ENCODE data around the gene SIGLEC15. TPM values are rescaled to one million over a fixed set of nuclear protein-coding genes. Genes with fewer than 3 reads are reported as not detected.
"Not testable (repeated sequence)": the region's sequence is repeated elsewhere in the genome, so short reads cannot be mapped to it uniquely, and the experiment has no call there.

Gene SIGLEC15
- total RNA-seq, 1 donor from 2014 or later = 0.32 TPM

DNA sequence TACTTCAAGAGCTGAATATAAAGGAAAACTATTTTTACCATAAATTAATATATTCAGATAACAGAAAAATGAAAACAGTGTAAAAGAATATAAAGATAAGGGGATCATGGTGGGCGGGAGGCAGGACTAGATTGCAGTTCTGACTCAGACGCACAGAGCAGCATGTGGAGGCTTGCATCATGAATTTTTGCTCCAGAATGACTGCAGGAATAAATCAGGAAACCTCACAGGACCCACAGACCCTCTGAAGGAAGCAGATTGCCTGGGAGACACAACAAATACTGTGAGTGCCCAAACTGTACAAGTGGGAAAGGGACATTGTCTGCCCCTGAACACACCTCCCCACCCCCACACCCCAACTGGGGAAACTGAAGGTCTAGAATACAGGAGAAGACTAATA is 19.2 kb upstream of the SIGLEC15 start:
- H3K4me1 ChIP-seq = no peaks in the 10 kb centered on the region
- no peaks in the 10 kb centered on the region for H3K9me3 ChIP-seq
- ATAC-seq = no peak
- intact Hi-C loops (cut with DNase I) = no loop called here
- no peak overlapping the region for H3K4me3 ChIP-seq
- no peaks in the 10 kb centered on the region for H3K27me3 ChIP-seq
- no peak overlapping the region for H3K27ac ChIP-seq
- H3K36me3 ChIP-seq = no peaks in the 10 kb centered on the region
- DNase-seq = no peak
- TF ChIP-seq, protein P1, sequence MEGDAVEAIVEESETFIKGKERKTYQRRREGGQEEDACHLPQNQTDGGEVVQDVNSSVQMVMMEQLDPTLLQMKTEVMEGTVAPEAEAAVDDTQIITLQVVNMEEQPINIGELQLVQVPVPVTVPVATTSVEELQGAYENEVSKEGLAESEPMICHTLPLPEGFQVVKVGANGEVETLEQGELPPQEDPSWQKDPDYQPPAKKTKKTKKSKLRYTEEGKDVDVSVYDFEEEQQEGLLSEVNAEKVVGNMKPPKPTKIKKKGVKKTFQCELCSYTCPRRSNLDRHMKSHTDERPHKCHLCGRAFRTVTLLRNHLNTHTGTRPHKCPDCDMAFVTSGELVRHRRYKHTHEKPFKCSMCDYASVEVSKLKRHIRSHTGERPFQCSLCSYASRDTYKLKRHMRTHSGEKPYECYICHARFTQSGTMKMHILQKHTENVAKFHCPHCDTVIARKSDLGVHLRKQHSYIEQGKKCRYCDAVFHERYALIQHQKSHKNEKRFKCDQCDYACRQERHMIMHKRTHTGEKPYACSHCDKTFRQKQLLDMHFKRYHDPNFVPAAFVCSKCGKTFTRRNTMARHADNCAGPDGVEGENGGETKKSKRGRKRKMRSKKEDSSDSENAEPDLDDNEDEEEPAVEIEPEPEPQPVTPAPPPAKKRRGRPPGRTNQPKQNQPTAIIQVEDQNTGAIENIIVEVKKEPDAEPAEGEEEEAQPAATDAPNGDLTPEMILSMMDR (IDR thresholded peaks at IDR 0.05) = no peak

DNA sequence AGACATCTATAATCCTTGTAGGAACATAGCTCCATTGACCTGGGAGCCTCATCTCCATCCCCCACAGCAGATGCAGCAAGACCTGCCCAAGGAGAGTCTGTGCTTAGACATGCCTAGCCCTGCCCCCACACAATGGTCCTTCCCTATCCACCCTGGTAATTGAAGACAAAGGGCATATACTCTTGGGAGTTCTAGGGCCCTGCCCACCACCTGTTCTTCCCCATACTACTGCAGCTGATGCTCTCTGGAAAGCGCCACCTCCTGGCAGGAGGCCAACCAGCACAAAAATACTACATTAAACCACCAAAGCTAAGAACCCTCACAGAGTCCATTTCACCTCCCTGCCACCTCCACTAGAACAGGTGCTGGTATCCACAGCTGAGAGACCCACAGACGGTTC is 18.3 kb upstream of the SIGLEC15 start:
- H3K4me3 ChIP-seq; H3K27ac ChIP-seq; ATAC-seq; H3K36me3 ChIP-seq; H3K9me3 ChIP-seq; intact Hi-C loops (cut with DNase I); H3K4me1 ChIP-seq; H3K27me3 ChIP-seq; DNase-seq: not testable (repeated sequence)
- TF ChIP-seq, protein P1 (IDR thresholded peaks at IDR 0.05) = peak; percentile 21

DNA sequence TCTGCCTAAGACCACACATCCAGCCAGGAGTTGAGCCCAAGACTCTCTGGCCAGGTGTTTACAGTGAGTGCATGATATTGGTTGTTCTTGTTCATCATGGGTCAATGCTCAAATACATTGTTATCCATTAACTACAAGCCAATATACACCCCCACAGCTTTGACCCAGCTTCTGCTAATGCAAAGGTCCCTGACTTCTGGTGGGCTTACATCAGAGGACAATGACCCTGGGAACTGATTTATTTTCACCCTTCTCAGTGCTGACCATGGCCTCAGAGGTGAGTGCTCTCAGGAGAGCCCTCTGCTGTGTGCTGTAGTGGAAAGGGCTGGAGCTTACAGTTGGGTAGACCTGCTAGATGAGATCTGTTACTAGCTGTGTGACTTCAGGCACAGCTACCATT is 10.7 kb upstream of the SIGLEC15 start:
- H3K4me1 ChIP-seq; H3K4me3 ChIP-seq; intact Hi-C loops (cut with DNase I); H3K27ac ChIP-seq; ATAC-seq; H3K9me3 ChIP-seq; H3K36me3 ChIP-seq; H3K27me3 ChIP-seq; DNase-seq: not testable (repeated sequence)

DNA sequence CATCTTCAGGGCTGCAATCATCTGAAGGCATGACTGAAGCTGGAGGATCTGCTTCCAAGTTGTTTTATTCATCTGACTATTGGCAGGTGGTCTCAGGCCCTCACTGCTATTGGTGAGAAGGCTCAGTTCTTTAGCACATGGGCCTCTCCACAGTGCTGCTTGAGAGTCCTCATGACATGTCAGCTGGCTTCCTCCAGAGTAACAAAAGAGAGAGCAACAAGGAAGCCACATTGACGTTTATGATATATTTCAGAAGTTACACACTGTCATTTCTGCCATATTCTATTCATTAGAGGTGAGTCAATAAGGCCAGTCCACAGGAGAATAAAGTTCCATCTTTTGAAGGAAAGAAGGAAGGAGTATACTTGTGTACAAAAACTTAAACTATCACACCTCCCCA is 7.9 kb upstream of the SIGLEC15 start:
- Histone ChIP-seq H3K9me3 (no peaks in the 10 kb centered on the region), H3K4me3 (no peak overlapping the region), H3K36me3 (no peaks in the 10 kb centered on the region), H3K27me3 (no peaks in the 10 kb centered on the region), H3K4me1 (no peaks in the 10 kb centered on the region), H3K27ac (no peak overlapping the region)
- TF ChIP-seq, protein P1 (IDR thresholded peaks at IDR 0.05) = no peak
- ATAC-seq (no peak), DNase-seq (no peak)
- intact Hi-C loops (cut with DNase I) = no loop called here

DNA sequence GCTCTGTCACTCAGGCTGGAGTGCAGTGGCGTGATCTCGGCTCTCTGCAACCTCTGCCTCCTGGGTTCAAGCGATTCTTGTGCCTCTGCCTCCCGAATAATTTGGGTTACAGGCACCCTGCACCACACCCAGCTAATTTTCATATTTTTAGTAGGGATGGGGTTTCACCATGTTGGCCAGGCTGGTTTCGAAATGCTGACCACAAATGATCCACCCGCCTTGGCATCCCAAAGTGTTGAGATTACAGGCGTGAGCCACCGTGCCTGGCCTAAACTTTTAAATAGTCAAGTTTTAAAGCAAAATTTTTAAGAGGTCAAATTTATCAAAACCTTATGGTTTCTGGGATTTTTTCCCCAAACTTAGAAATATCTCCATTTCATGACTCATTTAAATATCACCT is 6.7 kb upstream of the SIGLEC15 start:
- intact Hi-C loops (cut with DNase I); H3K36me3 ChIP-seq; H3K4me3 ChIP-seq; H3K27me3 ChIP-seq; ATAC-seq; DNase-seq; H3K9me3 ChIP-seq; H3K4me1 ChIP-seq; H3K27ac ChIP-seq: not testable (repeated sequence)

DNA sequence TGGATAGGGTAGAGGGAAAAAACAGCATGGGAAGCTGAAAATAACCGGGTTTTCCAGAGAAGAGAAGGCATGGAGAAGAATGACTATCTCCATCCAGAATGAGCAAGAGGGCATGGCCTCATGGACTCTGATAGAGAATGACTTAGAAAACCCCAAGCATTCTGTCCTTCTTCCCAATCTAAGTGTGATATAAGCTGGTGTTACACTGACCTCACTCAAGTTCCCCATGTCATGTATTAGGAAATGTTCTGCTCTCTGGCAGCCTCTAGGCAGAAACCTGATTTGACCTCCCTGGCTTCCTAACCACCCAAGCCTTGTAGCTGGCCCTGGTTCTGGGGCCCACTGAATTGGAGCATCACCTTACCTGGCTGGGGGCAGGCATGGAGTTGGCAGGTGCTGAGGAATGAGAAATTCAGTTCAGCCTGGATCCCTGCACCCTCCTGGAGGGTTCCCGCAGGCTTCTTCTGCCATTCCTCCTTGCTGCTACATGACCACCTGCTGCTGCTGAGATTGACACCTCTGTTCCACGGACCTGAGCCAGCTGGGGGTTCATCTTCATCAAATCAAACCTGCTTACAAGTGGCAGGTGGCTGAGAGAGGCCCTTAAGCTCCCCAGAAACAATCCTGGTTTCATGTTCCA is 5.2 kb upstream of the SIGLEC15 start:
- Histone ChIP-seq H3K36me3 (no peaks in the 10 kb centered on the region), H3K27me3 (no peaks in the 10 kb centered on the region), H3K4me1 (no peaks in the 10 kb centered on the region), H3K27ac (no peak overlapping the region), H3K4me3 (no peak overlapping the region), H3K9me3 (no peaks in the 10 kb centered on the region)
- ATAC-seq (peak; percentile 32), DNase-seq (no peak)
- TF ChIP-seq, protein P1 (IDR thresholded peaks at IDR 0.05) = no peak
- intact Hi-C loops (cut with DNase I) = no loop called here

DNA sequence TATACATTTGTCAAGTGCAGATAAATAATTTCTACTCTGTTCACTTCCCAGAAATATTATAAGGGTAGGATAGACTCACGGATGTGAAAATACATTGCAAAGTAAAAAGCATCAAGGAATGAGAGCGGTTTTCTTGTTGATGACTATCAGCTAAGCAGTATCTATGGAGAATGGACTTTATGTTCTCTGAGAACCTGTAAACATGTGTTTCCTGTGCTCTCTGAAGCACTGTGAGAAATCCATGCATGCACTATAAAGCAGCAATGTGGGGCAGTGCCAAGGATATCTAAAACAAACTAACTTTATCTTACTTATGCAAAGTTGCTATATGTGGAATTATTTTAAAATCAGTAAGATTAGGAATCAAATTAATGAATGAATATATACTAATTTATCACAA is 4.4 kb upstream of the SIGLEC15 start:
- H3K4me3 ChIP-seq = no peak overlapping the region
- TF ChIP-seq, protein P1 (IDR thresholded peaks at IDR 0.05) = no peak
- no peaks in the 10 kb centered on the region for H3K9me3 ChIP-seq
- no peak for ATAC-seq
- no peak overlapping the region for H3K27ac ChIP-seq
- no peaks in the 10 kb centered on the region for H3K36me3 ChIP-seq
- intact Hi-C loops (cut with DNase I) = no loop called here
- no peaks in the 10 kb centered on the region for H3K27me3 ChIP-seq
- no peaks in the 10 kb centered on the region for H3K4me1 ChIP-seq
- no peak for DNase-seq
